HS-27A (cell line): ENCODE data around the gene CARMIL1.

Source experiments
- DNase-seq: peaks from one replicate; pipeline ENCODE4 v3.0.0-alpha.2; 2012; ENCODE audit warnings: low read depth, missing footprints

Gene CARMIL1

DNA sequence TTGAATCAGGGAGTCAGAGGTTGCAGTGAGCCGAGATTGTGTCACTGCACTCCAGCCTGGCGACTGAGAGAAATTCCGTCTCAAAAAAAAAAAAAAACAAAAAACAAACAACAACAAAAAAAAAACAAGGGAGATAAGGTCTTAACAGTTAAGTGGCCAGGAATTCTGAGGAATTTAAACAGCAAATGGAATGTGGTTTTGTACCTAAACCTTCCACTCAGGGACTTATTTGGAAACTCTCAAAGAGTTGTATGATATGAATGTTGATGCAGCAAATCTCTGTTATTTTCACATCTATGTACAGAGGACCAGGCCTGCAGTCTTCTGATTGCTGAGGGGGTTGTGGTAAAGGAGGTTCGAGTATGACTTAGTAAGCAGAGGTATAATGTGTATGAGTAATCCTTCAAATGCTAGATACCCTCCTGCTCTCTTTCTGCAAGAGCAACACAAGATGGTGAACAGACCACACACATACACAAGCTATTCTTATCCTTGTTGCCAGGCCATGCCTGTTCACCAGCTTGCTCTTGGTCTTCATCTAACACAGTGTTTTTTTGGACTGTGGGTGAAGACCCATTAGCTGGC is 197.9 kb downstream of the CARMIL1 start:
- peak; percentile 73 for DNase-seq

DNA sequence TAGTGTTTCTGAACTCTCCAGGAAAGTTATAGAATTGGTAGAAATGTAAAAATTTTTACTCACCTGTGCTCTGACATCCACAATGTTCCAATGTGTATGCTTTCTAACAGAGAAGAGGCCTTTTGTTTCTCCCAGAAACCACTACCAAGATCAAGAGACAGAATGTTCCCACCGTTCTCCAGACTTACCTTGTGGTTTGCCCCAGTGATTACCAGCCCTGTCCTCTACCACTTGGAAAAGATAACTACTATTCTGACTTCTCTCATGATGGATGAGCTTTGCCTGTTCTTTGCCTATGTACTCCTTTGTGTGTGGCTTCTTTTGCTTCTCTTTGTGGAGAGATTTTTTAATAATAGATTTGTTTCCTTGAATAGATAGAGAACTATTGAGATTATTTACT is 199.8 kb downstream of the CARMIL1 start:
- DNase-seq, result no peak

DNA sequence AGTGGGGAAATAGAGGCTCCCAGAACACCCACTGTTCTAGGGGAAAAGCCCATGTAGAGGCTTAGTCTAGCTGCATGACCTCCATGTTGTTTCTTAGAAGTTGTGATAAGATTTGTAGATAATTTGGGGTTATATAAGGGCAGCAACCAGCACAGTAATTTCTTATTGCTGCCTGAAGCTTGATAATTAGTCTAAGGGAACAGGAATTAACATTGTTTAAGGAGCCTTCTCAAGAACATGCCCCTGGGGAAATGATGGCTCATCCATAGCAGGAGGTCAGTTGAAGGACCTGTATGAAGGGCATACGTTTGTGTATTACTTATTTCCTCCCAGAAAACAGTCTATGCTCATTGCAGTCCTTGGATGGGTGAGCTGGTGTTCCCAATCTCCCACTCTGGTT is 202.1 kb downstream of the CARMIL1 start:
- no peak for DNase-seq

DNA sequence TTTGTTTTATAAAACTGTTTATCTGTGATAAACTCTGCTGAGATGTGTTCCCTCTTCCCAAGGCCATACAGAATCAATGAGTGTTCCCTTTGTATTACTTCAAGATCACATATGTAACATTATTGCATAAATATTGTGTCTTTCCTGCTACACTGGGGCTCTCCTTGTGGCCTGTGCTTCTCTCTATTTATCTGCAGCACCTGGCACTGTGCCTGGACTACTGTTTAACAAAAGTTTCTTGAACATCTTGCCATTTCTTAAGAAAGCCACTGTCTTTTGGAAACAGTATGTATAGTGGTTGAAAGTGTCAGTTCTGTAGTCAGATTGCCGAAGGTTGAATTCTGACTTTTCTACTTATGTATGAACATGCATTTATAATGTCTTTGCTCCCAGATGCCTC is 203.8 kb downstream of the CARMIL1 start:
- no peak for DNase-seq

DNA sequence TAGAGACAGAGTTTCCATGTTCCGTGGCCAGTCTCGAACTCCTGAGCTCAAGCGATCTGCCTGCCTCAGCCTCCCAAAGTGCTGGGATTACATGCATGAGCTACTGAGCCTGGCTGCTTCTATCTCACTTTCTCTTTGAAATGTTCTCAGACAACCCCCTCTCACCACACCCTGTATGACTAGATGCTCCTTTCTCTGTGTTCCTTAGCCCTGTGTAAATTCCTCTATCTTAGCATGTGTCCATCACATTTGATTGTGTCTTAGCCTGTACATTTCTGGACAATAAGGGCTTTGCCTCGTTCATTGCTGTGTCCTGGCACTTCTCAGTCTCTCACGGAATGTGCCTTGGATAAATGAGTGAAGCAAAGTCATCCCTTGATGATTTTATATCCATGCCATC is 204.8 kb downstream of the CARMIL1 start:
- no peak for DNase-seq

DNA sequence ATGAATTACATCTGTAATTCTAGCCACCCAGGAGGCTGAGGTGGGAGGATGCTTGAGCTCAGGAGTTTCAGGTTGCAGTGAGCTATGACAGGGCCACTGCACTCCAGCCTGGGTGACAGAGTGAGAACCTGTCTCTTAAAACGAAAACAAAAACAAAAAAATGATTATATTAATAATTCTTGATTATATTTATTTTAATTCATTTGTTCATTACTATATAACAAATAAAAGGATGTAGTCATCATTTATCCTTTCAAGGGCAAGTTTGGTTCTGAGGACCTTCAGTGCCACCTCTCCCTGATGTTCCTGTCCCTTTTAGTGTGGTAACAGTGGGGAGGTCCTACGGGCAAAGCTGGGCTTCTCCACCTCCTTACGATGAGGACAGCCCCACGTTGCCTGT is 205.7 kb downstream of the CARMIL1 start:
- DNase-seq, result no peak

DNA sequence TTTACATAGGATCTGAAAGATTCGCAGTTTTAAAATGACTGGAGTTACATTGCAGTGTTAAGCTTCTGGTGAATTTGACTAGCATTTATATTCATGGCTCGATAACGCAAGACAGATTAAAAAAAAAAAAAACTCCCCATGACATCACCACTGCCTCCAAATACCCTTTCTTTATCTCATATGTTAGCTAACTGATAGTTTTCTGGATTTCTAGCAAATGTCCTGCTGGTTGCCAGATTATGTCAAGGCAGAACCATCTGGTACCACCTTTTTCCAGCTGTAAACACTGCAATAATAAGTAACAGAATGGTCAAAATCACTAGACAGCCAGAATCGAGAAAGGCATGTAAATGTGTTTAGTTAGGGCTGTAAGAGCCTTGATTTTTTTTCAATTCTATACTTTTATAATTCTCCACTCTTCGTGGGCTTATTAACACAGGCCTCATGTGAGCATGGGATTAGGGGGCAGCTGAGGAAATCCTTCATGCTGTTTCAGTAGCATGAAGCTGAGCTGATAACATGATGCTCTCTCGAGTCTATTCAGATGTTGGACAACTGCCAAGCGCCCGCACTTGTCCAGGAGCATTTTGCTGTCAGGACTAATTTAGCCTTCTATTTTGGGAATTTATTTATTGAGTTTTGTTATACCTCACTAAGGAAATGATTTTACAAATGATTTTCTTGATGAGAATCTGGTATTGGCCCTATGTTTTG is 206.8 kb downstream of the CARMIL1 start:
- no peak for DNase-seq

DNA sequence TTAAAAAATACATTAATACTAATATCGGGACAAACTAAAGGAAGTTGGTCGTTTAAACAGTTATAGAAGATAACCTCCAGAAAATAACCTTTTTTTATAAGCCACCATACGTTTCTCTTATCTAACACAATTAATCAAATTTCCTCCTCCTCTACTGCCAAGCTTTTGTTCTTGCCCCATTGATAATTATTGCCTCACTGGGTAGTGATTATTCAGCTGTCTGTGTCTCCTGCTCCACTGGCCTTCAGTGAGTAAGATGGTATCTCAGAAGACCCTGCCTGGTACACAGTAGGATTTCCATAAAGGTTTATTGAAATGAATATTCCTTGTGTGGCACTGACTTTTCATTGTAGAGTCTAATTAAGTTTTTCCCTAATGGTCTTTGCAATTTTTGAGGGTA is 207.4 kb downstream of the CARMIL1 start:
- DNase-seq, result no peak

DNA sequence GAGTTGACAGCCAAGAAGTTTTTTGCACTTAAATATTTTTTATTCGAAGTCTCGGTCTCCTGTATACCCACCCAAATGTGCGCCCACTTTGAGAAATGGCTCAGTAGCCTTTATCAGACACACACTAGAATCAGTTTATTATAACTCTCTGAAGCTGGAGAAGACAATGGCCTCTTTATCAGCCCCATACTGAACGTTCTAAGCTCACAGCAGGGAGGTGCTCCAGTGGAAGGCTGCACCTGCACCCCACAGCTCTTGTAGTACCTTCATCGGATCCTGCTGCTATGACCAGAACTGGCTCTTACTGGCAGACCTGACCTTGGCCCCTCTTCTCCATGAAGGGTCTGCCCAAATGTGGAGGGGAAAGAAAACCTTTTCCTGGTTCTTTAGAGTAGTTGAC is 207.8 kb downstream of the CARMIL1 start:
- no peak for DNase-seq

DNA sequence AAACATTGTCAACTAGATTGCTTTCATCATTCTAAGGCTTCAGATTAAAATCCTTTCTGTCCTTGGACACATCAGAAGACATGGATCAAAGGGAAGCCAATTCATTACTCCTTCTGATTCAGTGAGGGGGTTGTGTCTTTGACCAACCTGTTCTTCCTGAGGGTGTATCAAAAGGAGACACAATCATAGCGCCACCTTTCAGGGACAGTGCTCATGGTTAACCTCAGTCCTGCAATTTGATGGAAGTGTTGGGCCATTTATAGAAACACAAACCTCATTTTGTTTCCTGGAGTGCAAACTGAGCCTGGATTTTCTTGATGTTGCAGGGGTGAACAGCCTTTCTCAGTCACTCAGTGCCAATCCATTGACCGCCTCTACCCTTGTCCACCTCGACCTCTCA is 209.0 kb downstream of the CARMIL1 start:
- no peak for DNase-seq

DNA sequence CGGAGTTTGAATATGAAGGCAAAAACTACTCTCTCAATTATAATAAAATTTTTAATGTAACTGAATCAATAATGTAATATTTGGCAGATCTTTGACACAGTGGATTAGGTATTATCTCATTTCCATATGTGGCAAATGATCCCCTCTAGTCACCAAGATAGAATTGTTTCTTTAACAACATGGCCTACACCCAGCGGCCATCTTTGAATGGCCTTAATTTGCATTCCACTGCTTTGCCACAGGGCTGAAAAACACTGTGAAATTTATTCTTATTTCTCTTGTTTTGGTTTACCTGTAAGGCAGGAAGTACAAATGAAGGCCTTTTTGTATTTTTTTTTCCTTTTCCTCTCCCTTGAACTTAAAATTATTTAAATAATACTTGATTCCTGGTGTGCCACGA is 210.2 kb downstream of the CARMIL1 start:
- DNase-seq, result no peak

DNA sequence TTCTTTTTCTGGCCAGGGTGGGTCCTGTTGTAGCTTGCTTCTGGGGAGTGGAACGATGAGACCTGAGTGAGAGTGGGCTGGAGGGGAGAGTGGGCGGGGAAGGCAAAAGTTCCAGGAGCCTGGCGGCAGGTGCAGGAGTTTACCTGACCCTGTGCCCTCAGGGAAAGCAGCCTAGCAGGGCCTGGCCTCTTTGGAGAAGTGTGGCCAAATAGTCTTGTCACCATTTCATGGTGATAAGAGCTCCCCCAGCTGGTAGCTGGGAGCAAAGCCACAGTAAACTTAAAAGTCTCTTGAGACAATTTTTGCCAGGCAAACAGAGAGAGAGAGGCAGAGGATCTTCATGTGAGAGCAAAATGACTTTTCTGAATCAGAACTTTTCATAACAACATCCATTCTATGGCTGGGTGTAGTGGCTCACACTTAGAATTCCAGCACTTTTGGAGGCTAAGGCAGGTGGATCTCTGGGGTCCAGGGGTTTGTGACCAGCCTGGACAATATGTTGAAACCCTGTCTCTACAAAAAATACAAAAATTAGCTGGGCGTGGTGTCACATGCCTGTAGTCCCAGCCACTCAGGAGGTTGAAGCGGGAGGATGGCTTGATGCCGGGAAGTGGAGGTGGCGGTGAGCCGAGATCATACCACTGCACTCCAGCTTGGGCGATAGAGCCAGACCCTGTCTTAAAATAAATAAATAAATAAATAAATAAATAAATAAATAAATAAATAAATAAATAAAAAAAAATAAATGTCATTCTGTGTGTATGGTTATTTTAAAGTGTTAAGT is 211.0 kb downstream of the CARMIL1 start:
- peak; percentile 60 for DNase-seq

DNA sequence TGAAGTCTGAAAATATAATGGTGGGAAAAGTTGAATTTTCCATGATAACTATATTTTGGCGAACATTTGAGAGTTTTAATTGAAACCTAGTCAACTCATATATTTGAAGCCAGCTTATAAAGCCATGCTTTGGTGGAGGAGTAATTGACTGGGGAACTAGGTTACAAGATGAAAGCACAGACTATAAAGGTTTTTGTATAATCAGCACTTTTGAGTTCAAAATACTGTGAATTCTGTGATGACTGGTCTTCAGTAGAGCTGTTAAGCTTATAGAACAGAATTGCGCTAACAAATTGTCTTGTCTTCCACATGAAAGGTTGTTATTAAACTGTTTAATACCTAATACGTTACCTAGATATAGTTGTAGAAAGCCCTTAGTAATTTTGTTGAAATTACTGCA is 213.8 kb downstream of the CARMIL1 start:
- DNase-seq, result no peak

DNA sequence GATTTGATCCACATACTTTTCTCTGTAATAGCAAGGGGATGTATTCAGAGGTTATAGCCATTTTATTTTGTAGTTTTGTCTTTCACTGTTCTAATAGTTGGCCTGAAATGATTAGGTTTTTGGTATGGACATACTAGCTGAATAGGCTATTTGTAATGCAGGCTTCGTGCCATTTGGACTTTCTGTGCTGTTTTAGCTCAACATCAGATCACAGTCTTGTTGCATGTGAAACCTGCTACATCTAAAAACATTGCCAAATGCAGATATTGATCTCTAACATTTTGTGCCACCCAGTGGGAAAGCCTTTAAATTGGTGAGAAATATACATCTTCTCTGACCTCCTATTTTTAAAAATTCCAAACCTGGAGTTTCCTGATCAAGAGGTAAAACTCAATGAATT is 215.3 kb downstream of the CARMIL1 start:
- no peak for DNase-seq

DNA sequence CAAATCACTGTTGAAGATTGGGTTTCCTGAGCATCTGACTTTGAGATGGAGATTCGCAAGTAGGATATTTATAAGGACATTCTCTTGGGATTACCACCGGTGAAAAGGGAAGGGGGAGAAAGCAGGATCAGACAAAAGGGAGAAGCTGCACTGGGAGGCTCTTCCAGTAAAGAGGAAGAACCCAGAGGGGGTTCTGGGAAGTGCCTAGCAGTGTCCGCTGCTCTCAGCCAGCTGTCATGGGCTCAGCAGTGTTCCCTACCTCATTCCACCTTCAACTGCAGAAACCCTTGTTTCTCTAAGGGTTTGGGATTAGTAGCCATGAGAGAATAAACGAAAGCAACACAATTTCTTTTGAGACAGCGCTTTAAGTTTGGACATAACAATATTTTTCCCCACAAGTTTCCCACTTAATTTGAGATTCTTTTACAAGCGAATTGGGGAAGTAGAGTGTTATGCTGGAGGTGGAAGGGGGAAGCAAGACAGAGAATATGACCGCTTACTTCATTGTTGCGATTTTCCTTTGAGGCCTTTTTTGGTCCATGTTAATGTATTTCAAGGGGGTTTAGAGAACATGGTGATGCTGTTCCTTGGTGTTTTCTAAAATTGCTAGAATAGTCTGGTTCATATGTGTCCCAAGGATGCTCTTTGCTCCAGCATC is 218.3 kb downstream of the CARMIL1 start:
- no peak for DNase-seq

DNA sequence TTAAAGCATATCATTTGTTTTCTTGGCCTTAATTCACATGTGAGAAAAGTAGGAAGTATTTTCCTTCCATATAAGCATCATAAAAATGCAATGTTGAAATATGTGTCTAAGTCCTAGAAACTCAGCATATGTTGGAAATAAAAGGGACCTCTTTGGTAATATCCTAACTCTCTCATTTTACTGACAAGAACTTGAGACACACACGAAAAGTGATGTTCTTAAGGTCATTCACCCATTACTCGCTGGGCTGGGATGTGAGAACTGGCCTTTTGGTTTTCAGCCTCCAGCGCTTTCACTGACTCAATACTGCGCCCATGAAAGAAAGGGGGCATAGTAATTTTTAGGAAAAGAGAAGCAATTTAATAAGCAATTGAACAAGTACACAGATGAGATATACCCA is 219.3 kb downstream of the CARMIL1 start:
- DNase-seq, result no peak

DNA sequence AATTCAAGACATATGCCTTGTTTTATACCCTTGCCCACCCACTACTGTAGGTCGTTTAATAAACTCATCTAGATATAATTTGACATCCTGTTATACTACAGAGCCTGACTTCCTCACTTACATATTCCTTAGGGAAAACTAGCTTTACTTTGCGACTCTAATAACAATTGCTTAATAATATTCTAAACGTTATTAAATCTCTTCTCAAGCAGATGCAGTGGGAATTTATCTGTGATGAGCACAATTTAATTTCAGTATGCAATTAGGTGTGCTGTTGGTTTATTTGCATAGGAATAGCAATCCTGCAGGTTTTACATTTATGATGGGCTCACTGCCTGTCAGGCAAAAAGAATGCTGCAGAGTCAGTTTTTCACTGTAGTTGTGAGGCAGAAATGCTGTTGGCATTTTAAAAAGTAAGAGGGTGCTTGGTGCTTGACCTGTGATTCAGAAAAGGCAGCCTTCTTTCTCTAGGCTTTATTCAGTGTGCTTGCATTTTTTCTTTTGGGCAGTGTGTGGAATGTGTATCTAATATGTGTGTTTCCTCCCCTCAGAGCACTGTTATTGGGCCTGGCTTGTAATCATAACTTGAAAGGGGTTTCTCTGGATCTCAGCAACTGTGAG is 220.6 kb downstream of the CARMIL1 start:
- no peak for DNase-seq

DNA sequence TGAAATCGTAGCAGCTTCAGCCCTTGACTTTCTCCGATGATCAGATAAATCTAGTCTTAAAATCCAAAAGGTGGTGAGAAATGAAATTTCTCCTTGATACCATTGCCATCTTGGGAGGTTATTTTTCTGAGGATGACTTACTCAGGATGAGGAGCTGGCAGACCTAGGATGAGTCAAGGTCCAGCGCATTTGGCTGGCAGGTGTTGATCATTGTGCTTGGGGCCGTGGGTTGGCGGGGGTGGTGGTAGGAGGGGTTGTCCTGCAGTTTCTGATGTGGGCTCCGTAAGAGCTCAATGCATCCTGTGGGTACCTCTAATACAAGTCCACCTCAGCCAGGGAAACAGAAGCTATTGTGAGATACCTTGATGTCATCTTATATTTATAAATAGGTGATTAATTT is 224.5 kb downstream of the CARMIL1 start:
- DNase-seq, result no peak

DNA sequence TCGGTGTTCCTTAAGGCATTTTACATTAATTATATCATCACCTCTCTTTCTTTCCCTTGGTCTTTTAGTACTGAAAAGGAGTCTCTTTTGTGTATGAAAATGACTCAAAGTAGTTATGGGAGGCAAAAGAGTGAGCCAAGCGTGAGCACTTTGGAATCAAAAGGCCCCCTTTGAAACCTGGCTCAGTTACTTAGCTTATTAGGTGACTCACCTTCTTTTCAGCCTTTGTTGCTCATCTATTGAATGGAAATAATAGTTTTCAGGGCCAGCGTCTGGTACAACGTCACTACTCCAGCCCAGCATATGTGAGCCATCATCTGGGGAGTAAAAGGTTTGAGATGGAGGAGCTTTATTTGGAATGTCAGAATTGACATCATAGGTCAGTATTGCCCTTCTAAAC is 225.5 kb downstream of the CARMIL1 start:
- DNase-seq, result no peak

DNA sequence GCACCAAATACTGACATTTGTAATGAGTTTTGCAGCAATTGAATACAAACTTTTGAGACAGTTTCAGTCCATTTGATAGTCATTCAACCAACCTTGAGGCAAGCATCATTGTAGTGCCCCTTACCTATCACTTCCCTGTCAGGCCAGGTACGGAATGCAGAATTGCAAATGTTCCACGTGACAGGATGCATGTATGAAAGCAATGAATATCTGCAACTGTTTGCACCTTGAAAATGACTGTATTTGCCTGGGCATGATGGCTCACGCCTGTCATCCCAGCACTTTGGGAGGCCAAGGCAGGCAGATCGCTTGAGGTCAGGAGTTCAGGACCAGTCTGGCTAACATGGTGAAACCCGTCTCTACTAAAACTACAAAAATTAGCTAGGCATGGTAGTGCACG is 226.8 kb downstream of the CARMIL1 start:
- no peak for DNase-seq

DNA sequence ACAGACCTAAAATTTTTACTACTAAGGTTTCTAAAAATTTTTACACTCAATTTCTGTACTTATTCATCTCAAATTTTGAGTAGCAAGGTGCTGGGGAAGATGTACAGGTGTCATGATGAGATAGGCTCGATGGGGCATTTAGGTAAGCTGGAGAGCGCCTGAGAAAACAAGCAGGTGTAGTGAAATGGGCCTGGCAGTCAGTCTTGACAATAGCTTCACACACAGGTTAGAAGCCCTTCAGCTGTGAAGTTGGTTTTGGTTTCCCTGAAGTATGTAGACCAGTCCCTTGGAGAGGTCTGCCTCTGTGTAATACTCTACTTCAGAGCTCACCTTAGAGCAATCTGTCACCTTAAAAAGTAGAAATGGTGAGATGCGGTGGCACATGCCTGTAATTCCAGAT is 228.9 kb downstream of the CARMIL1 start:
- no peak for DNase-seq

DNA sequence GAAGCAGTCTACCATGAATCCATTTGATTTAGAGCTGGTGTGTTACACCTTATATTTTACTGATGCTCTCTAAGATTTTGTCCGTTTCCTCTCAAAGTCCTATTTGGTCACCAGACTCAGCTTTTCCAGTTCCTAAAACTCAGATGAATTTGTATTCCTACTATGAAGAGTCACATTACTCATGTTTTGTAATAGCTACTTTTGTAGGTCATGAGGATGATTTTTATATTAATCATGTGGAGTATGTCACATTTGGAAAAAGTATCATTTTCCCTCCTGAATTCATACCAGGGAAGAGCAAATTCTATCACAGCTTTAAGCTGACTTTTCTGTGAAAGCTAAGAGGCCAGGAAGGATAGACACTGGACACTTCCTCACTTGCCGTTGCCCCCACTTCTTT is 232.2 kb downstream of the CARMIL1 start:
- DNase-seq, result no peak
